ENCODE results near the gene DHH.

The DHH gene

GRCh38 chr12:49108958-49109404, 14.4 kb upstream of the DHH start:
- no peak for DNase-seq

- no peak for DNase-seq
Observed at GRCh38 chr12:49105504-49106084, 11.0 kb upstream of the DHH start.

GRCh38 chr12:49104822-49105221, 10.2 kb upstream of the DHH start:
- DNase-seq, result no peak

GRCh38 chr12:49100380-49100779, 5.8 kb upstream of the DHH start:
- DNase-seq, result no peak

- no peak for DNase-seq
Observed at GRCh38 chr12:49098703-49099102, 4.1 kb upstream of the DHH start.

GRCh38 chr12:49098035-49098451, 3.4 kb upstream of the DHH start:
- DNase-seq, result no peak

GRCh38 chr12:49097381-49097780, 2.8 kb upstream of the DHH start:
- DNase-seq, result no peak

GRCh38 chr12:49094975-49095365, 369 bp upstream of the DHH start:
- no peak for DNase-seq

- no peak for DNase-seq
Observed at GRCh38 chr12:49093792-49094159, 825 bp downstream of the DHH start.

GRCh38 chr12:49092816-49093406, 1.7 kb downstream of the DHH start:
- no peak for DNase-seq

- no peak for DNase-seq
Observed at GRCh38 chr12:49092086-49092815, 2.4 kb downstream of the DHH start.

GRCh38 chr12:49091836-49092085, 2.8 kb downstream of the DHH start:
- DNase-seq, result no peak

GRCh38 chr12:49091056-49091835, 3.4 kb downstream of the DHH start:
- no peak for DNase-seq

GRCh38 chr12:49089821-49090773, 4.5 kb downstream of the DHH start:
- DNase-seq, result no peak

- DNase-seq, result no peak
Observed at GRCh38 chr12:49088932-49089330, 5.7 kb downstream of the DHH start.

- peak; percentile 51 for DNase-seq
Observed at GRCh38 chr12:49088150-49088931, 6.3 kb downstream of the DHH start.

- no peak for DNase-seq
Observed at GRCh38 chr12:49086116-49086515, 8.5 kb downstream of the DHH start.

GRCh38 chr12:49084438-49084837, 10.2 kb downstream of the DHH start:
- DNase-seq, result no peak

GRCh38 chr12:49079793-49080192, 14.8 kb downstream of the DHH start:
- no peak for DNase-seq

GRCh38 chr12:49070971-49071370, 23.6 kb downstream of the DHH start:
- DNase-seq, result no peak

GRCh38 chr12:49069507-49070346, 24.9 kb downstream of the DHH start, which contains the start of gene RHEBL1:
Gene RHEBL1, minus strand, starts transcription at chr12:49069979. Its CDS starts 194 bp downstream, at chr12:49069785.
- DNase-seq, result peak; percentile 95

Measured in NCI-H187 treated with DMSO at 0.1 percent for 48 hours (cell line).